GM21423 (cell line): ENCODE measurements around the gene TNFSF9.
"Not testable (repeated sequence)": the region's sequence is repeated elsewhere in the genome, so short reads cannot be mapped to it uniquely, and the experiment has no call there.

Source experiments
- ATAC-seq: cut with Tn5 transposase; IDR thresholded peaks from one replicate; pipeline ENCODE4 v1.9.1; 2021; ENCODE audit warnings: mild to moderate bottlenecking, moderate library complexity; ENCODE audit not compliant: unreplicated experiment

The TNFSF9 gene

GRCh38 chr19:6571167-6571566 is 40.3 kb downstream of the TNFSF9 start:
- no peak for ATAC-seq

GRCh38 chr19:6572217-6572616 is 41.4 kb downstream of the TNFSF9 start:
- no peak for ATAC-seq

GRCh38 chr19:6573350-6573749 is 42.5 kb downstream of the TNFSF9 start:
- ATAC-seq: no peak

- peak; percentile 2 for ATAC-seq
These were observed 46.1 kb downstream of the TNFSF9 start for GRCh38 chr19:6576869-6577475.

GRCh38 chr19:6577476-6578125 is 46.8 kb downstream of the TNFSF9 start:
- peak; percentile 75 for ATAC-seq

- ATAC-seq: no peak
These were observed 48.8 kb downstream of the TNFSF9 start for GRCh38 chr19:6579450-6580178.

GRCh38 chr19:6580313-6580712 is 49.5 kb downstream of the TNFSF9 start:
- ATAC-seq: no peak

- not testable (repeated sequence) for ATAC-seq
These were observed 52.0 kb downstream of the TNFSF9 start for GRCh38 chr19:6582515-6583484.
